Activated naive CD4-positive, alpha-beta T cell treated with anti-CD3 and anti-CD28 coated beads, Interleukin-2, amount 50 U/mL, for 24 hours (primary cell): ENCODE results near the gene LMCD1.
A peak's percentile ranks its signal among the peaks of the same experiment; 100 is the strongest.

Experiments used
- H3K27ac Mint-ChIP-seq: one replicate; pipeline ENCODE4 v1.8.0; 2021; ENCODE audit warnings: mild to moderate bottlenecking, mixed read lengths
- H3K27me3 Mint-ChIP-seq: one replicate; pipeline ENCODE4 v1.8.0; 2021; ENCODE audit warnings: mixed read lengths
- H3K36me3 Mint-ChIP-seq: one replicate; pipeline ENCODE4 v1.8.0; 2021; ENCODE audit warnings: mixed read lengths
- H3K4me1 Mint-ChIP-seq: one replicate; pipeline ENCODE4 v1.8.0; 2021; ENCODE audit warnings: mixed read lengths
- H3K4me3 Mint-ChIP-seq: one replicate; pipeline ENCODE4 v1.8.0; 2021; ENCODE audit warnings: mild to moderate bottlenecking, mixed read lengths
- H3K9me3 Mint-ChIP-seq: one replicate; pipeline ENCODE4 v1.8.0; 2021; ENCODE audit warnings: mixed read lengths

LMCD1 gene, protein sequence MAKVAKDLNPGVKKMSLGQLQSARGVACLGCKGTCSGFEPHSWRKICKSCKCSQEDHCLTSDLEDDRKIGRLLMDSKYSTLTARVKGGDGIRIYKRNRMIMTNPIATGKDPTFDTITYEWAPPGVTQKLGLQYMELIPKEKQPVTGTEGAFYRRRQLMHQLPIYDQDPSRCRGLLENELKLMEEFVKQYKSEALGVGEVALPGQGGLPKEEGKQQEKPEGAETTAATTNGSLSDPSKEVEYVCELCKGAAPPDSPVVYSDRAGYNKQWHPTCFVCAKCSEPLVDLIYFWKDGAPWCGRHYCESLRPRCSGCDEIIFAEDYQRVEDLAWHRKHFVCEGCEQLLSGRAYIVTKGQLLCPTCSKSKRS

DNA sequence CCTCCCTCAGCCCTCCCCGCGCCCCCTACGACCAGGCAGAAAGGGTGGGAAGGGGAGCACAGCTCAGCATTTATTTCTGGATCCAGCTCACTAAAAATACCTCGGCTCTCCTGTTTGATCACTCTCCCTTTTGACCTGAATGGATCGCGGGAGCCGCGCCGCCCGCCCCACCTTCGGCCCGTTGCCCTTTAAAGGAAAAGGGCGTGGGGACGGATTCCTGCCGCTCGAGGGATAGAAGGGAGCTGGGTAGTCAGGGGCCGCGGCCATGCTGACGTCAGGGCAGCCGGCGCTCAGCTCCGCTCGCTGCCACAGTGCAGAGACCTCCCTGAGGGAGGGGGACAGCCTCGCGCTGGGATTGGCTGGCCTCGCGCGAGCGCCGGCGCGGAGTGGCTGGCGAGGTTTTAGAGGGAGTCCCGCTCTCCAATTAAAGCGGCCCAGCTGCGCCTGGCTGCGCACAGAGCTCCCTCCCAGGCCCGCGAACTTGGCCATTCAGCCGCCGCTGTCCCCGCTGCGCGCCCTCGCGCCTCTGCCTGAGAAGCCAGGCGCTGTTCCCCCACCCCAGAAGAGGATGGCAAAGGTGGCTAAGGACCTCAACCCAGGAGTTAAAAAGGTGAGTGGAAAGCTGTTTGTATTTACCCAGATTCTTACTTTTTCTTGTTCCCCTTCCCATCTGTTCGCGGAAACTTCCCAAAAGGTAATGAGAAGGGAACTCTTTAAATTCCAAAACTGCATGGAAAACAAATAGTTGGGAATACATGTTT, at the start of gene LMCD1:
LMCD1 (plus strand) TSS at position 453 of the 761 bp plus-strand sequence; CDS start at position 569, 116 bp downstream.
- no peaks in the 10 kb centered on the region for H3K36me3 Mint-ChIP-seq
- H3K27me3 Mint-ChIP-seq, result peaks cover 7% of the 10 kb centered on the region
- H3K4me1 Mint-ChIP-seq, result peaks cover 10% of the 10 kb centered on the region
- H3K4me3 Mint-ChIP-seq, result peak within 1 kb of the TSS; percentile 85
- peak within 1 kb of the TSS; percentile 55 for H3K27ac Mint-ChIP-seq
- no peaks in the 10 kb centered on the region for H3K9me3 Mint-ChIP-seq

DNA sequence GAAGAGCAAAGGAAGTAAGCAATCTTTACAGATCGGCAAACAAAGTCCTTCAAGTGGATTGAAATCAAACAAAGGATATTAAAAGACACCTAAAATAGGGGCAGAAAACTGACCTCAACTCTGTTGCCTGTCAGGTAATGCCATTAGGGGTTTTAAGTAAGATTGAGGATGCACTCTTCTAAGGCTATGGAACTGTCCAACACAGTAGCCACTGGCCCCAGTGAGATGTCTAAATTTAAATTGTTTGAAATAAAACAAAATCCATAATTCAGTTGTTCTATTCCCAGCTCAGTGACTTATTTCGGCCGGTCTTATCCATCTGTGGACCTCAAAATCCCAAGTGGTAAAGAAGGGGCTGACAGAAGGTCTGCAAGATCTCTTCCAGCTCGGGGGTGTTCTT, 49.5 kb upstream of the LMCD1 start:
- Mint-ChIP-seq H3K9me3 (no peaks in the 10 kb centered on the region), H3K4me3 (no peak overlapping the region), H3K27me3 (peaks cover 8% of the 10 kb centered on the region), H3K36me3 (no peaks in the 10 kb centered on the region), H3K4me1 (no peaks in the 10 kb centered on the region), H3K27ac (no peak overlapping the region)

DNA sequence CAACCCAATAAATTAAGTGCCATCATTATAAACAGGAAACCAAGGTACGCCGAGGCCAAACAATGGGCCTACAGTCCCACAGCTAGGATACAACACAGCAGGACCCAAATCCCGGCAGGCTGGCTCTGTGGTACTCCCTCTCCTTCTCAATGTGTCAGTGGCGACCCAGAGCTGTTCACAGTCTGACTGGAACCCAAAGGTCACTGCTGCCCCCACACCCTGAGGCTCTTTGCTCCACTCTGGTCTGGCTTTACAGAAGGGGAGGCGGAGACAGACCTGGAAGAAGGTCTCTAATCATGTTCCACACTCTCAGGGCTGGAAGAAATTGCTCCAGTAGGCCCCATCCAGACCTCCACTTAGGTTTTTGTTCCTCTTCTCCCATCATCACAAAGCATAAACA, 48.5 kb upstream of the LMCD1 start:
- no peaks in the 10 kb centered on the region for H3K36me3 Mint-ChIP-seq
- no peaks in the 10 kb centered on the region for H3K4me1 Mint-ChIP-seq
- peaks cover 4% of the 10 kb centered on the region for H3K27me3 Mint-ChIP-seq
- no peaks in the 10 kb centered on the region for H3K9me3 Mint-ChIP-seq
- no peak overlapping the region for H3K27ac Mint-ChIP-seq
- H3K4me3 Mint-ChIP-seq, result no peak overlapping the region

DNA sequence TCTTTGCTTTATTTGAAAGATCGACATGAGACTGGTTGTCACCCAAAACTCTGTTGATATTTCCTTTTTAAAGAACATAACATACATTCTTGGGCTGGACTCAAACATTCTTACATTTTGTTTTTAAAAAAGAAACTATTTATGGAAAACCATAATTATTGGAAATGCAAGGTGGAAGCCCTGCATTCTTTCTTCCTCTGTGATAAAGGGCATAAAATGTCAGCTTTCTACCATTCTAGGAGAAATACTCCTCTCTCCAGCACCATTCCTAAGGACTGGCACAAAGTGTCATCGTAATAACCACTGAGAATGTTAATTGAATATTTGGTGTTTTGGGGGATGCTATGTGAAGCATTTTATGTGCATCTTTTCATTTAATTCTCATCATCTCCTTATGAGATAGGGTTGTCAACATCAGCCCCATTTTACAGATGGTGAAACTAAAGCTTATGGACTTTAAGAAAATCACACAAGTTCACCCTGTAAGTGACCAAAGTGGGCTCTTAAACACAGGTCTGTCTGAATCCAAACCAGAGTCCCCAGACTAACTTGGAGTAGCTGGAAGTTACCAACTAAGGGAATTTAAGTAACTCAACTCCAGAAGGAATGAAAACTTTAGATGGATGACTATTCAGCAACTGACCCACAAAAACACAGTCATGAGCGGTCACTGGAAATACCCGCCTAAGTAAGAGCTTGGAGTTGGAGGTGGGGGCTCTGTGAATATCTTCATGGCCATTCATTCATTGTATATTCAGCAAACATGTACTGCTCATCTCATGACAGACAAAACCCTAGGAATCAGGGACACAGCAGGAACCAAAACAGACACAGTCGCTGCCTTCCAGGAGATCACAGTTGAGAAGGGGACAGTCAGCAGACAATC, 45.9 kb upstream of the LMCD1 start:
- Mint-ChIP-seq H3K36me3 (no peaks in the 10 kb centered on the region), H3K27me3 (peaks cover 1% of the 10 kb centered on the region), H3K4me3 (no peak overlapping the region), H3K9me3 (no peaks in the 10 kb centered on the region), H3K27ac (no peak overlapping the region), H3K4me1 (no peaks in the 10 kb centered on the region)

DNA sequence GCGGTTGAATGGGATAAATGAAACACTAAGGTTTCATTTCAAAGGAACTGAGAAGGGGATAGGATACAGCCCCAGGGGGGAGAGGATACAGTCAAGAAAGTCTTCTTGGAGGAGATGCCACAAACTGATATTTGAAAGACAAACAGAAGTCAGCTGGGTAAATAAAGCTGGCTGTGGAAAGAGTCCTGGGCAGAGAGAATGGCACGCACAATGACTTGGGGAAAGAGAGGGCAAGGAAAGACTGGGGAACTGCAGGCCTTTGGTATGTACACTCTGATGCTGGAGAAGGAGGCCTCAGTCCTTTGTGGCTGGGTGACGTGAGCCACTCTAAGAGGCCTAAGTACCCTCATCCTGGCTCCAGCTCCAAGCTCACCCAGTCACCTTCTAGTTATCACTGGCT, 45.2 kb upstream of the LMCD1 start:
- no peaks in the 10 kb centered on the region for H3K9me3 Mint-ChIP-seq
- no peak overlapping the region for H3K4me3 Mint-ChIP-seq
- peaks cover 1% of the 10 kb centered on the region for H3K27me3 Mint-ChIP-seq
- no peak overlapping the region for H3K27ac Mint-ChIP-seq
- H3K36me3 Mint-ChIP-seq, result no peaks in the 10 kb centered on the region
- no peaks in the 10 kb centered on the region for H3K4me1 Mint-ChIP-seq

DNA sequence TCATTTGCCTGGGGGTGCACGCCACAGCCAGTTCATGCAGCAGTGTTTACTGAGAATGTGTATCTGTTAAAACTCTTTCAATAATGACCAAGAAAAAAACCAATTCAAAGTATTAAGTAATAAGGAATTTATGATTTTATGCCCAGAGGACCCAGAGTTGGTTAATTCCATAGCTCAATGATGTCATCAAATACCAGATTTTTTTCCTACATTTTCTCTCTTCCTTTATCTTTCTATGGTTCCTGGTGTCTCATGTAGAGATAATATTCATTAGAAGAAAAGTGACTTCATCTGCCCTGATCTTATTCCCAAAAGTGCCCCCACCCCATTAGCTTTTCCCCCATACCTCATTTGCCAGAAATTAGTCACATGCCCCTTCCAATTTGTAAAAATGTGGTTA, 44.6 kb upstream of the LMCD1 start:
- no peaks in the 10 kb centered on the region for H3K36me3 Mint-ChIP-seq
- peaks cover 1% of the 10 kb centered on the region for H3K27me3 Mint-ChIP-seq
- H3K4me1 Mint-ChIP-seq, result no peaks in the 10 kb centered on the region
- no peaks in the 10 kb centered on the region for H3K9me3 Mint-ChIP-seq
- H3K27ac Mint-ChIP-seq, result no peak overlapping the region
- no peak overlapping the region for H3K4me3 Mint-ChIP-seq

DNA sequence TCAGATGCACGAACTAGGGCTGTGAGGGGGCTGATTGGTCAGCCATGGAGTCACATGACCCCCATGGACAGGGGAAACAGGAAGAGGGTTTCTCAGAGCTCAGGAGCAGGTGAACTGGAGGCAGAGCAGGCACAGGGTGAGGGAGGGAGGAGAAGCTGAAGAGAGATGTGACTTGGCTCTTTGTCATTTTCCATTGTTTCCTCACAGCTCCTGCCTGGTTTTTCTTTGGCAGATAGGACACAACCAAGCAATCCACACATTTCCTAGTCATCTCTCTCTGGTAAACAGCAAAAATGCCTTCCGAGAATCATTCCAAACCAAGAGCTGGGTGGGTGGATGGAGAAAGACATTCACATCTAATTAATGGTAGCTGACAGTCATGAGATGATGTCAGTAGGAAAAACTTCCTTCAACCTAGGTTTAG, 43.4 kb upstream of the LMCD1 start:
- Mint-ChIP-seq H3K36me3 (no peaks in the 10 kb centered on the region), H3K9me3 (no peaks in the 10 kb centered on the region), H3K27me3 (peaks cover 2% of the 10 kb centered on the region), H3K4me3 (no peak overlapping the region), H3K27ac (no peak overlapping the region), H3K4me1 (no peaks in the 10 kb centered on the region)

DNA sequence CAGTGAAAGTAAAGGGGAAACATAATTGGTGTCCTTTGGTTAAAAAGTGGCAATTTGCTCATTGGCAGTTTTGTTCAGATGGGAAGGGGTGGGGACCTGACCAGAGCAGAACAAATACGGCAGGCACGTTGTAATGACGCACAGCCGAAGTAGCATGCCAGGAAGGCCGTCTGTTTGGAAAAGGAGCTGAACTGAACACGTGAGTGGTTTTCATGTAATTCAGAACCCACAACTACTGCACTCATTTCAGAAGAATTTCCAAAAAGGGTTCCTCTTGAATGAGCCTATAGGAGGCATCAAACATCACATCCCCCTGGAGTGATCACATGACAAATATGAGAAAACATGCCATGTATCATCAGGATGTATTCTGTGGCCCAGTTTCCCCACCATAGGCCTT, 42.9 kb upstream of the LMCD1 start:
- Mint-ChIP-seq H3K9me3 (no peaks in the 10 kb centered on the region), H3K27ac (no peak overlapping the region), H3K4me1 (no peaks in the 10 kb centered on the region), H3K4me3 (no peak overlapping the region), H3K36me3 (no peaks in the 10 kb centered on the region), H3K27me3 (peaks cover 3% of the 10 kb centered on the region)

DNA sequence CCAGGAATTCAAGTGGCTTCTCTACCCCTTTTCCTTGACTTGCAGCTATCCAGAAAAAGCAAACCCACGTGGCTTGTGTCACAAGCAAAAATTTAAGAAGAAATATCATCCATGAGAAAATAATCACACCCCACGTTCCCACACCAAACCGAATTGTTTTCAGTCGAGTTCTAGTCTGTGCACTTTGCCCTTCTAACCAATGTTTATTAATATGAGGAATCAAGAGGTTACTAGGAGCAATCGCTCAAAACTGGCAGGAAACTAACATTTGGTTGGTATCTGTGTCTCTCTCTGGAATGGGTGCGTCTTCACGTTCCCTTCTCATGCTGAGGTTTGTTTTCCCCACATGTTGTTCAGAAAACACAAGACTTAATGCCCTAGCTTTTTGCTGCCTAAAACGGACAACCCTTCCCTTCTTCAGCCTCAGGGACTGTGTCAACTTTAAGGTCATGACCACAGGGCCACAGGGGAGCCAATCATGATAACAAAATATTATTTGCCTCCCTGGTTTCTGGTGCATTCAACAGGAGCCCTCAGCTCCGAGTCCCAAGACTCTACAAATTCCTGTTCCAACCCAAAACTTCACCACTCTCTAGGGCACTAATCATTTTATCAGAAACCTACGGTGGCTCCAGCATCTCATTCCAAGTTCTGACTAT, 41.4 kb upstream of the LMCD1 start:
- Mint-ChIP-seq H3K4me3 (no peak overlapping the region), H3K27ac (no peak overlapping the region), H3K27me3 (peaks cover 6% of the 10 kb centered on the region), H3K4me1 (no peaks in the 10 kb centered on the region), H3K9me3 (no peaks in the 10 kb centered on the region), H3K36me3 (no peaks in the 10 kb centered on the region)

DNA sequence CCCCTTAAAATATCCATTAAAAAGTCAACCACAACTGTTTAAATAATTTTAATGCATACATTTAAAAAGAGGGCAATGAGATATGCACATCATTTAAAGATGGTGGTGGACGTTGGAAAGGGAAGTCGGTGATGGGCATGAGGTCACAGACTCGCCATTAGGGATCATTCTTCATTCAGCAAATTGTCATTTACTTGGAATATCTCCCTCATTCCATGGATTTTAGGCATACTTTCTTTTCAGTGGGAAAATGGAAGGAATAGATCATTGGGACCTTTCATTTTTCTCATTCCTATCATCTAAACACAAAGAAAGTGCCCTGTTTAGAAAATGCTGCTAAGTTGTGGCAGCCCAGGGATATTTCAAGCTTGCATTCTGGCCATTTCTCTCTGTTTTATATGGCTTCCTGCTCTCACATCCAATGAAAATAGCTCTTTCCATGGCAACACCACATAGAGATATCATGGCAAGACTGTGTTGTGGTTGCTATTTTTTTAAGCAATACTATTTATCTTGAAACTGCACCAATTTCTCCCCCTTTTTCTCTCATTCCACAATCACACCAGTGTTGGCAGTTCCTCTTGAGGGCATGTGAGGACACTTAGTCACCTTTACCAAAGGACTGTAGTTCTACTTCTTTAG, 40.7 kb upstream of the LMCD1 start:
- Mint-ChIP-seq H3K36me3 (no peaks in the 10 kb centered on the region), H3K9me3 (no peaks in the 10 kb centered on the region), H3K27me3 (peaks cover 6% of the 10 kb centered on the region), H3K4me1 (no peaks in the 10 kb centered on the region), H3K4me3 (no peak overlapping the region), H3K27ac (no peak overlapping the region)

DNA sequence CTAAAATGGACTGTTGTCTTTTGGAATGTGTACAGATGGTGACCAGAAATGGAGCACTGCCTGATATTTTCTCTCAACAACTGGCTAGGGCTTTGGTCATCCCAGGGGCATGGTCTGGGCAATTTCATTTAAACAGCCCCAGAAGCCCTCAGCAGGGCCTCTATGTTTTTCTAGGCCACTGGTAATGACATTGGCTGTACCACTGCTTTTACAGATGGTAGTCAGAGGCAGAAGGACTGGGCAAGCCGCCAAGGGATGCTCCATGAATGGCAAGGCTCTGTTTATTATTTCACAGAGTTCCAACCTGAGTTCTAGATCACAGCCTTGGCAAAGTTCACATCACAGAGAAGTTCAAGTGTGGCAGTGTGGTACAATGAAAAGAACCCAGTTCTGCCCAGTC, 37.0 kb upstream of the LMCD1 start:
- Mint-ChIP-seq H3K4me3 (no peak overlapping the region), H3K27me3 (peaks cover 10% of the 10 kb centered on the region), H3K27ac (no peak overlapping the region), H3K9me3 (no peaks in the 10 kb centered on the region), H3K4me1 (no peaks in the 10 kb centered on the region), H3K36me3 (no peaks in the 10 kb centered on the region)

DNA sequence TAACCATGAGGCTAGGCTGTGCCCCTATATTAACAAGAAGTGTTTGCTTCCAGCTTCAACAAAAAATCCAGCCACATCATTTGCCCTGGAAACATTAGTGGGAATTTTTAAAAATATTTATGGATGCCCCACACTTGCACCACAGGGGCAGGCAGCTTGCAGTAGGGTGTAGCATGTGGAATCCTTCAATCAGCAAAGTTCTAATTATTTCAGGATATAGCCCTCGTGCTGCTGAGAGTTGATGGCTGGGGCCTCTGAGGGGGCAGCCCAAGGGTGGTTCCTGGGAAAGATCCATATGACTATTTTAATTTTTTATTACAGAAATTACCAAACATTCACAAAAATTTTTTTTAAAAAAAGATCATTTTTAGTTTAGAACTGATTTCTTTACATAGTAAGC, 35.1 kb upstream of the LMCD1 start:
- H3K9me3 Mint-ChIP-seq, result no peaks in the 10 kb centered on the region
- H3K27me3 Mint-ChIP-seq, result peaks cover 10% of the 10 kb centered on the region

DNA sequence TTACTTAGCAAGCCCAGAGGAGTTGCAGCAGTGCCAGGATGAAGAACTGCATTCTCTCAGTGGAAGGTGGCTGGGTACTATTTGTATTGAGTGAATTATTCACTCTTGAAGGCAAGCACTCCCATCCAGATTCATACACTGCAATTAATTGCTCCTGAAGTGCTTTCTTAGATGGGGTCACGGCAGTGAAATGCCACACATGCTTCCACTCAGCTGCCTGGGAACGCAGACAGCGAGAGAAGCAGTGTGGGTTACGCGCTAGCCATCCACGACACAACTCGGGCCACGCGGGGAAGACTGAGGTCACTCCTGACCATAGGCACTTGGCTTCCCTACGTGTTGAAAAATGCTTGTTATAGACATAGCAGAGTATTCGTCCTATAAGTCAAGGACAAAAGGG, 30.8 kb upstream of the LMCD1 start:
- no peak overlapping the region for H3K27ac Mint-ChIP-seq
- H3K4me3 Mint-ChIP-seq, result no peak overlapping the region
- H3K4me1 Mint-ChIP-seq, result no peaks in the 10 kb centered on the region
- no peaks in the 10 kb centered on the region for H3K9me3 Mint-ChIP-seq
- H3K36me3 Mint-ChIP-seq, result no peaks in the 10 kb centered on the region
- peaks cover 5% of the 10 kb centered on the region for H3K27me3 Mint-ChIP-seq

More for the DNA sequence above, 35.1 kb upstream of the LMCD1 start:
- Mint-ChIP-seq H3K36me3 (no peaks in the 10 kb centered on the region), H3K27ac (no peak overlapping the region), H3K4me1 (no peaks in the 10 kb centered on the region), H3K4me3 (no peak overlapping the region)

DNA sequence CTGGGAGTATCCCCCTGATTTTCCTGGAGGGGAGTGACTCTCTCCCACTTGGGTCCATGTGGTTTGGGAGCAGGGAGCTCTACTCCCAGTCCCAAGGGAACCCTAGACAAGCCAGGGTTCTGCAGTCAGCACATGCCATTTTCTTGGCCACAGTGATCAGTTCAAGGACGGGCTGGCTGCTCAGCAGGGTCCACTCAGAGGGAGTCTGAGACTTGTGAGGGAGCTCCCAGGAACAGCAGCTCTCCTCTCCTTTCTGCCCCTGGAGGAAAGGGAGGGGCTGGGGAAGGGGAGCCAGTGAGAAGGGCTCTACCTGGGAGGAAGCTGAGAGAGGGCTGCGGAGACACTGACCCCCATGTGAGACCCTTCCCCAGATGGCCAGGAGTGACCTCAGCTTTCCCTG, 29.1 kb upstream of the LMCD1 start:
- Mint-ChIP-seq H3K27me3 (peaks cover 1% of the 10 kb centered on the region), H3K4me3 (no peak overlapping the region), H3K4me1 (no peaks in the 10 kb centered on the region), H3K27ac (no peak overlapping the region), H3K9me3 (no peaks in the 10 kb centered on the region), H3K36me3 (no peaks in the 10 kb centered on the region)

DNA sequence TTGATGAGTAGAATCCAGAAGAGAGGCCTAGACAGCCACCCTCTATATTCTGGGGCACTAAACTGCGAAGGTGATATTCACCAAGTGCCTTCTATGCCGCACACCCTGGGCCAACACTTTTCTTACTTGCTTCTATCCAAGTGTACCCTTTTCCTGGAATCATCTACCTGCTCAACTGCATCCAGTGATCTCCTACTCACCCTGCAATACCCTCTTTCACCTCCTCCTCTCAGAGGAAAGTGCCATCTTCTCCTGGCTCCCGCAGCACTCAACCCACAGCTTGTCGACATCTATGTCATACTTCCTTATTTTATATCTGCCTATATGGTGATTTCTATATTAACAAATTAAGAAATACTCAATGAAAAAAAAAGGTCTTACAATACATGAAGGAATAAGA, 28.6 kb upstream of the LMCD1 start:
- no peaks in the 10 kb centered on the region for H3K4me1 Mint-ChIP-seq
- no peak overlapping the region for H3K27ac Mint-ChIP-seq
- H3K36me3 Mint-ChIP-seq, result no peaks in the 10 kb centered on the region
- H3K27me3 Mint-ChIP-seq, result peaks cover 1% of the 10 kb centered on the region
- H3K9me3 Mint-ChIP-seq, result no peaks in the 10 kb centered on the region
- H3K4me3 Mint-ChIP-seq, result no peak overlapping the region
